Ishikawa (cell line): Measurements from ENCODE around the gene RBMS1.

Experiments used
- CEBPB ChIP-seq: IDR thresholded peaks from 2 replicates; pipeline ENCODE4 v1.6.1; 2012
- CREB1 ChIP-seq: IDR thresholded peaks from 2 replicates; pipeline ENCODE4 v1.6.1; 2012; ENCODE audit warnings: low read depth
- EGR1 ChIP-seq: IDR thresholded peaks from 2 replicates; pipeline ENCODE4 v1.6.1; 2012
- EP300 ChIP-seq: IDR thresholded peaks from 2 replicates; pipeline ENCODE4 v1.6.1; 2012; ENCODE audit warnings: borderline replicate concordance
- FOXM1 ChIP-seq: IDR thresholded peaks from 2 replicates; pipeline ENCODE4 v1.6.1; 2012; ENCODE audit warnings: low read depth, borderline replicate concordance
- MAX ChIP-seq: IDR thresholded peaks from 2 replicates; pipeline ENCODE4 v1.6.1; 2012
- NFIC ChIP-seq: IDR thresholded peaks from 2 replicates; pipeline ENCODE4 v1.6.1; 2012
- RAD21 ChIP-seq: IDR thresholded peaks from 2 replicates; pipeline ENCODE4 v1.6.1; 2012; ENCODE audit warnings: low read depth
- REST ChIP-seq: IDR thresholded peaks from 2 replicates; pipeline ENCODE4 v1.6.1; 2012; ENCODE audit warnings: low read depth, mild to moderate bottlenecking
- TAF1 ChIP-seq: IDR thresholded peaks from 2 replicates; pipeline ENCODE4 v1.6.1; 2012; ENCODE audit warnings: low read depth, mild to moderate bottlenecking
- TEAD4 ChIP-seq: IDR thresholded peaks from 2 replicates; pipeline ENCODE4 v1.6.1; 2012
- YY1 ChIP-seq: IDR thresholded peaks from 2 replicates; pipeline ENCODE4 v1.6.1; 2012; ENCODE audit warnings: low read depth
- ZBTB7A ChIP-seq: IDR thresholded peaks from 2 replicates; pipeline ENCODE4 v1.6.1; 2012; ENCODE audit warnings: low read depth

GRCh38 chr2:160318218-160318617 is 175.4 kb downstream of the RBMS1 start:
- no peak for TF ChIP-seq EGR1
- no peak for TF ChIP-seq NFIC
- no peak for TF ChIP-seq RAD21
- TF ChIP-seq YY1, result no peak
- no peak for TF ChIP-seq MAX
- no peak for TF ChIP-seq TAF1
- TF ChIP-seq ZBTB7A, result no peak
- TF ChIP-seq EP300, result no peak
- no peak for TF ChIP-seq CEBPB
- no peak for TF ChIP-seq REST
- TF ChIP-seq FOXM1, result no peak
- no peak for TF ChIP-seq CREB1
- no peak for TF ChIP-seq TEAD4
